Breast epithelium (tissue), 4 donors: ENCODE measurements around the gene SDSL. TPM values are rescaled to one million over a fixed set of nuclear protein-coding genes. Genes with fewer than 3 reads are reported as not detected.

Source experiments
- DNase-seq, 2 donors: peaks; one replicate each; pipeline ENCODE4 v3.0.0-alpha.2; 2019; ENCODE audit warnings: low spot score in 2 of 2
- H3K27ac ChIP-seq, 2 donors: fragments of 200-600 bp; sonication (generic) in 1 of 2; one replicate each; pipeline ENCODE4 v1.5.1; 2016 to 2019; ENCODE audit warnings: mild to moderate bottlenecking in 1 of 2
- H3K27me3 ChIP-seq, 2 donors: fragments of 200-600 bp; sonication (generic) in 1 of 2; one replicate each; pipeline versions ENCODE4 v1.5.1 to v1.6.0; 2017 to 2019; ENCODE audit warnings: control low read depth in 1 of 2, mild to moderate bottlenecking in 1 of 2
- H3K36me3 ChIP-seq: fragments of 200-600 bp; one replicate; pipeline ENCODE4 v1.5.1; 2019
- H3K4me1 ChIP-seq, 2 donors: fragments of 200-600 bp; sonication (generic); one replicate each; pipeline ENCODE4 v1.5.1; 2016 to 2019; ENCODE audit warnings: control low read depth in 1 of 2
- H3K4me3 ChIP-seq, 3 donors: fragments of 200-600 bp; sonication (generic); 1 replicate in 2 of 3; 2 replicates in 1 of 3; pipeline ENCODE4 v1.5.1; 2016 to 2019; ENCODE audit warnings: mild to moderate bottlenecking in 3 of 3, moderate library complexity in 2 of 3
- H3K9me3 ChIP-seq, 2 donors: fragments of 200-600 bp; sonication (generic) in 1 of 2; one replicate each; pipeline ENCODE4 v1.5.1; 2016 to 2019; ENCODE audit warnings: control low read depth in 1 of 2
- POLR2A ChIP-seq: fragments of 450-650 bp; IDR thresholded peaks from one replicate; pipeline ENCODE4 v1.6.1; 2016; ENCODE audit warnings: antibody characterized with exemption, mild to moderate bottlenecking, moderate library complexity
- POLR2AphosphoS5 ChIP-seq, 3 donors: sonication (generic); formaldehyde crosslinking; IDR thresholded peaks; one replicate each; pipeline ENCODE4 v1.6.1; 2017; ENCODE audit warnings: antibody characterized with exemption in 3 of 3
- intact Hi-C: fragments of 100-400 bp; cut with DNase I; formaldehyde crosslinking; loops from one replicate; pipeline ENCODE4 v1.15.1; 2023; ENCODE audit warnings: low total_unique reads
- total RNA-seq, 3 donors: library from RNA; depleted of rRNA; stranded (reverse); fragments of >200 nt; gene quantifications; one replicate each; pipeline ENCODE4 v1.1.0, GENCODE V29; 2016
- TF ChIP-seq, protein P1 (sequence below), 3 donors: fragments of 450-650 bp; IDR thresholded peaks; one replicate each; pipeline ENCODE4 v1.5.1; 2016 to 2017; ENCODE audit warnings: antibody characterized with exemption in 3 of 3, mild to moderate bottlenecking in 3 of 3, moderate library complexity in 3 of 3

Gene SDSL
- total RNA-seq, 3 donors from 2014 or later, result 4.6 to 4.9 (median 4.8) TPM

DNA sequence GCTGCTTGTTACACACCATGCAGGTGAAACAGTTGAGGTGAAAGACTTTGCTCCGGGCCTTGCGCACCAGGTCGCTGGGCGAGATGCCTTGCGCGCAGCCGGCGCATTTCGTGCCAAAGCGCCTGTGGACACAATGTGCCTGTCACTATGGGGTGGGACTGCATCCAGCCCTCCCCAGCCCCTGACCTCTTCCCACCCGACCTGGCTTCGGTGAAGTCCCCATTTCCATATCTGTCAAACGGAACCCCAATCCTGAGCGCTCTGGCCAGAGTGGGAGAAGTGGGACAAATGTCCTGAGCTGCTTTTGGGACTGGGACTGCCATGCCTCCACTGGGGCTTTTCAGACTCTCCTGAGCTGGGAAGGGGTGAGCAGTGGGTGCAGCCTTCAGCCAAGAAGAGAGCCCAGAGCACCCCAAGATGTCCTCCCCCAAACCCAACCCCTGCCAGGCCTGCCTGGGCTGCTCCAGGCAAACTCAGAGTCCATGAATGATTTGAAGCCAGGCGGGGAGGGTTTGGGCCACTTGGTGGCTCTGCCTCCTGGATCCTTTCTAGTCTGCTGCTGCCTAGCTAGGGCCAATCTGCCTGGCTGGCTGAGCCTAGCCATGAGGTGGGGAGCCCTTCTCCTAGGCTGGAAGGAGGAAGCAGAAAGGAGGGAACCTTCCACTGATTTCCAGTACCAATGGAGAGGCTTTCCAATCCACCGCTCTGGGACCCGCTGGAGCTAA, 47.2 kb downstream of the SDSL start:
- Histone ChIP-seq H3K9me3 (no peaks in the 10 kb centered on the region), H3K4me3 (no peak overlapping the region), H3K36me3 (no peaks in the 10 kb centered on the region), H3K4me1 (peaks cover under 1 to 15% of the 10 kb centered on the region in 2 donors), H3K27ac (no peak overlapping the region), H3K27me3 (peaks cover 12 to 100% of the 10 kb centered on the region in 2 donors)
- intact Hi-C loops, result no loop called here
- TF ChIP-seq POLR2A (no peak), POLR2AphosphoS5 (IDR thresholded peaks at IDR 0.05) (no peak)
- TF ChIP-seq, protein P1, sequence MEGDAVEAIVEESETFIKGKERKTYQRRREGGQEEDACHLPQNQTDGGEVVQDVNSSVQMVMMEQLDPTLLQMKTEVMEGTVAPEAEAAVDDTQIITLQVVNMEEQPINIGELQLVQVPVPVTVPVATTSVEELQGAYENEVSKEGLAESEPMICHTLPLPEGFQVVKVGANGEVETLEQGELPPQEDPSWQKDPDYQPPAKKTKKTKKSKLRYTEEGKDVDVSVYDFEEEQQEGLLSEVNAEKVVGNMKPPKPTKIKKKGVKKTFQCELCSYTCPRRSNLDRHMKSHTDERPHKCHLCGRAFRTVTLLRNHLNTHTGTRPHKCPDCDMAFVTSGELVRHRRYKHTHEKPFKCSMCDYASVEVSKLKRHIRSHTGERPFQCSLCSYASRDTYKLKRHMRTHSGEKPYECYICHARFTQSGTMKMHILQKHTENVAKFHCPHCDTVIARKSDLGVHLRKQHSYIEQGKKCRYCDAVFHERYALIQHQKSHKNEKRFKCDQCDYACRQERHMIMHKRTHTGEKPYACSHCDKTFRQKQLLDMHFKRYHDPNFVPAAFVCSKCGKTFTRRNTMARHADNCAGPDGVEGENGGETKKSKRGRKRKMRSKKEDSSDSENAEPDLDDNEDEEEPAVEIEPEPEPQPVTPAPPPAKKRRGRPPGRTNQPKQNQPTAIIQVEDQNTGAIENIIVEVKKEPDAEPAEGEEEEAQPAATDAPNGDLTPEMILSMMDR (IDR thresholded peaks at IDR 0.05), result no peak
- no peak for DNase-seq

DNA sequence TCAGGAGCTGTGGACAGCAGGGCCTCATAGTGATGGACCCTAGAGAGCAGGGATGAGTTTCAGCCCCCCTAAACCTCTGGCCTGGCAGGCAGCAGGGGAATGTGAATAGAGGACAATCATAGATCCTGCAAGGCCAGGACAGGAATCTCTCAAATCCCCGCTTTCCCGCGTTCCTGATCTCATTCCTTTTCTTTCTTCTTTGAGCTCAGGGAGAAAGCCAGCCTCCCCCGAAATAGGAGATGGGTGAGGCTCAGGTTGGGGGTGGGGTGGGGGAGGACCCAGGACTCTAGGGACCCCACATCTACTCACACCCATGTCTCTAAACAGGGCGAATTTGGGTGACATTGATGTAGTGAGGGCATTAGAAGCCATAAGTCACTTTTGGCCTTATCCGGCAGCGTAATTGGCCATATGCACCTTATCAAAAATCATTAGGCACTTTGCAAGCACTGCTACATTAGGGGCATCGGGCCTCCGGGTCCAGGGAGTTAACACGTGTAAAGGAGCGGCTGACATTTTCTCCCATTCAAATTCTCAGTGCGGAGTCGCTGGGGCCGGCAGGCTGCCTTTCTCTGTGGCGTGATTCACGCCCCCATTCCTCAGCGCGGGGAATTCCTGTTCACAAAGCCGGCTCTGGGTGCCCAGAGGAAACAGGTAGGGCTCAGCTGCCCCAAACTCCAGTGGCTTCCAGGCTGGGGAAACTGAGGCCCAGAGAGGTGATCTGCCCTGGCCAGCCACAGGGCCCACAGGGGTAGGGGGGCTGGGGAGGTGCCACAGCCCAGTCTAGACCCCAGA, 48.0 kb downstream of the SDSL start:
- intact Hi-C loops, result no loop called here
- H3K27ac ChIP-seq, result no peak overlapping the region
- no peaks in the 10 kb centered on the region for H3K36me3 ChIP-seq
- TF ChIP-seq POLR2A (no peak), POLR2AphosphoS5 (IDR thresholded peaks at IDR 0.05) (no peak)
- TF ChIP-seq, protein P1 (IDR thresholded peaks at IDR 0.05), result no peak
- no peak for DNase-seq
- H3K4me1 ChIP-seq, result peaks cover 0 to 9% of the 10 kb centered on the region in 2 donors
- H3K9me3 ChIP-seq, result no peaks in the 10 kb centered on the region
- no peak overlapping the region for H3K4me3 ChIP-seq
- peaks cover 10 to 100% of the 10 kb centered on the region in 2 donors for H3K27me3 ChIP-seq

DNA sequence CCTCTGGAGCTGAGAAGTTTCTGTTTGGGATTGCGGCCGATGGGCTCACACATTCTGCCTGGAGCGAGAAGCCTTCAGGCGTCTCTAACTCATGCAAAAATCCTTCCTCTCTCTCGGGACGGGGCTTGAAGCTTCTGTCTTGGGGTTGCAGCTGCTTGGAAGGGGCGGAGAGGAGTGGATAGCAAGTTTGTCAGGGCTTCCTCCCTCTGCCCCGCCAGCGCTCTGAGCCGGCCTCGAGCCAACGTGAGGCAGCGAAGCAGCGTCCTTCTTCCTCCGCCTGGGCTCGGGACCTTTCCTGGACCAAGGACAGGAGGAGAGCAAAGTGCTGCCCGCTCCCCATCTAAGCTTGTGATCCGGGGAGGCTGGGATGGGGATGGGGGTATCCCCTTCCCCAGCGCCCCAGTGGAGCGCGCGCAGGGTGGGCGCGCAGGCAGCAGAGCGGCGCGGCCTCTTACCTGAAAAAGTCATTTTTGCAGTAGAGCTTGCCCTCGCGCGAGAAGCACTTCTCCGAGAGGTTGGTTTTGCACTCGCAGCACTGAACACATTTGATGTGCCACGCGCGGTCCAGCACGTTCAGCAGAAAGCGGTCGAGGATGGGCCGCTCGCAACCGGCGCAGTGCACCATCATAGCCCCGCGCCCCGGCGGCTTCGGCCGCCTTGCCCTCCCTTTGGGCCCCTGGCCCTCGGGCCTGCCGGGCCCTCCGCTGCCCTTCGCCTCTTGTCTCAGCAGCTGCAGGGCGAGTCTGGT, 48.9 kb downstream of the SDSL start:
- peaks cover 5 to 100% of the 10 kb centered on the region in 2 donors for H3K27me3 ChIP-seq
- TF ChIP-seq POLR2AphosphoS5 (IDR thresholded peaks at IDR 0.05) (no peak), POLR2A (no peak)
- TF ChIP-seq, protein P1 (IDR thresholded peaks at IDR 0.05), result no peak
- no peaks in the 10 kb centered on the region for H3K9me3 ChIP-seq
- H3K4me1 ChIP-seq, result peaks cover 0 to 5% of the 10 kb centered on the region in 2 donors
- H3K4me3 ChIP-seq, result no peak overlapping the region
- no peaks in the 10 kb centered on the region for H3K36me3 ChIP-seq
- intact Hi-C loops, result no loop called here
- no peak for DNase-seq
- no peak overlapping the region for H3K27ac ChIP-seq

DNA sequence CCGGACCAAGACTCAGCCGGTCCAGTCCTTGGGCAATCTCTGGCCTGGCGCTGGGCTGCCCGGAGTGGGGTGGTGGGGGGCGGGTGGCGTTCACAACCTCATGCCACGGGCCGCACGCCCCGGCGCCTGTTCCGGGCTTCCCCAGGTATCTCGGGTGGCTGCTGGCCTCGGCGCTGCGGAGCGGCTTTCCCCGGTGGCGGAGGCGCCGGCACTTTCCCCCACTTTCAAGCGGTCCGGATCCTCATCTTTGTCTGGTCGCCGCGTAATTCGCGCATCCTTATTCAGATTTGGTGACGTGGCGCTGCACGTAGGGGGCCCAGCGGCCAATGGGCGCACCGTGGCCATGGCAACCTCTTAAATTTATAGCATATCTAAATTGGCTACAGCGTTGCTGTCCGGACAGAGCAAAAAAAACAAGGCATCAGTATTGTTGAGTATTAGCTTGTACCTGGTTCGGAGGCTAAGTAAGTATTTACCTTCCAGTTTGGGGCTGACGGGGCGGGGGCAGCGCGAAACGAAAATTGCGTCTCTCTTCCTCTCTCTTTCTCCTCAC, 49.5 kb downstream of the SDSL start, which contains the start of gene LHX5:
LHX5 (minus strand) TSS at position 253 of the 553 bp plus-strand sequence. CDS start 373 bp downstream, outside the sequence.
- H3K27me3 ChIP-seq, result peaks cover 3 to 100% of the 10 kb centered on the region in 2 donors
- H3K4me1 ChIP-seq, result peaks cover 0 to 5% of the 10 kb centered on the region in 2 donors
- no peaks in the 10 kb centered on the region for H3K36me3 ChIP-seq
- no peak for DNase-seq
- H3K4me3 ChIP-seq, result no peak within 1 kb of the TSS
- intact Hi-C loops, result no loop called here
- H3K9me3 ChIP-seq, result no peaks in the 10 kb centered on the region
- no peak within 1 kb of the TSS for H3K27ac ChIP-seq
- TF ChIP-seq, protein P1 (IDR thresholded peaks at IDR 0.05), result no peak
- TF ChIP-seq POLR2AphosphoS5 (IDR thresholded peaks at IDR 0.05), result no peak
- TF ChIP-seq POLR2A, result no peak
